Left cardiac atrium (tissue), 4 donors: ENCODE data around the gene ARL5C. TPM values are rescaled to one million over a fixed set of nuclear protein-coding genes. Genes with fewer than 3 reads are reported as not detected.
A peak's percentile ranks its signal among the peaks of the same experiment; 100 is the strongest.
"Not testable (repeated sequence)": the region's sequence is repeated elsewhere in the genome, so short reads cannot be mapped to it uniquely, and the experiment has no call there.

Experiments
- ATAC-seq, 2 donors: fragments of 200-7000 bp; cut with Tn5 transposase; one replicate each; pipeline ENCODE4 v1.9.1; 2020; ENCODE audit warnings: mild to moderate bottlenecking in 2 of 2, moderate library complexity in 2 of 2
- DNase-seq: peaks from one replicate; pipeline ENCODE4 v3.0.0-alpha.2; 2020
- intact Hi-C, 2 donors: fragments of 100-400 bp; cut with DNase I; formaldehyde crosslinking; loops; one replicate each; pipeline versions ENCODE4 v1.14.1 to v1.15.1; 2022 to 2023
- total RNA-seq, 2 donors: library from RNA; stranded (reverse); fragmentation: NEBNext Ultra II Directional; extraction: Animal tissue kit (Norgen Biotek cat#: 25700); gene quantifications; one replicate each; pipeline ENCODE4 v1.2.1, GENCODE V29; 2021
- donor health status: DM: no; HTN: yes; CAD: no.
- donor health status: DM: no; HTN: yes; CAD: no; lungs with severe emphysema.
- donor health status: DM: yes; HTN: yes; CAD: no.
- donor health status: Dilated cardiomyopathy.

The ARL5C gene
- total RNA-seq, 2 donors from 2014 or later = not detected

- no peak for DNase-seq
- intact Hi-C loops = no loop called here
- no peak for ATAC-seq
Measured at GRCh38 chr17:39125143-39125875, 40.7 kb downstream of the ARL5C start.

GRCh38 chr17:39123627-39124026, 42.3 kb downstream of the ARL5C start:
- DNase-seq (no peak), ATAC-seq (peak; percentile 23 to 51)
- intact Hi-C loops = no loop called here

GRCh38 chr17:39122991-39123390, 43.0 kb downstream of the ARL5C start:
- intact Hi-C loops = no loop called here
- no peak for DNase-seq
- ATAC-seq = no peak

- ATAC-seq, DNase-seq, intact Hi-C loops: not testable (repeated sequence)
Measured at GRCh38 chr17:39121919-39122318, 44.0 kb downstream of the ARL5C start.

- DNase-seq (no peak), ATAC-seq (peak; percentile 34 to 41)
- intact Hi-C loops = no loop called here
Measured at GRCh38 chr17:39118674-39119419, 47.1 kb downstream of the ARL5C start.

- intact Hi-C loops = no loop called here
- DNase-seq (no peak), ATAC-seq (no peak)
Measured at GRCh38 chr17:39116224-39116623, 49.7 kb downstream of the ARL5C start.

- peak in 1 of 2 donors; percentile 45 for ATAC-seq
- no peak for DNase-seq
Measured at GRCh38 chr17:39115135-39115534, 50.8 kb downstream of the ARL5C start.

GRCh38 chr17:39114723-39115122, 51.2 kb downstream of the ARL5C start:
- intact Hi-C loops = no loop called here
- ATAC-seq (peak; percentile 18 to 31), DNase-seq (no peak)

More at GRCh38 chr17:39115135-39115534, 50.8 kb downstream of the ARL5C start:
- intact Hi-C loops = no loop called here

- DNase-seq (no peak), ATAC-seq (no peak)
- intact Hi-C loops = no loop called here
Measured at GRCh38 chr17:39113871-39114270, 52.1 kb downstream of the ARL5C start.

GRCh38 chr17:39110435-39111136, 55.4 kb downstream of the ARL5C start:
- no peak for ATAC-seq
- DNase-seq = no peak
- intact Hi-C loops = no loop called here

GRCh38 chr17:39108461-39109375, 57.2 kb downstream of the ARL5C start:
- no peak for DNase-seq
- intact Hi-C loops = no loop called here
- no peak for ATAC-seq

GRCh38 chr17:39107973-39108372, 58.0 kb downstream of the ARL5C start:
- no peak for ATAC-seq
- DNase-seq = no peak
- intact Hi-C loops = no loop called here

GRCh38 chr17:39107155-39107554, 58.8 kb downstream of the ARL5C start:
- intact Hi-C loops = no loop called here
- DNase-seq = no peak
- no peak for ATAC-seq

Other genes with a start within 250 kb of the ARL5C start
- not detected for gene FBXO47, start 198.8 kb downstream of the ARL5C start, total RNA-seq
- gene PLXDC1, start 14.5 kb downstream of the ARL5C start, total RNA-seq = 10 to 100 TPM in 1 of 2 donors, 1 to 10 TPM in 1; 7.6 to 18.0 TPM
- gene CACNB1, start 31.5 kb upstream of the ARL5C start, total RNA-seq = 1 to 10 TPM; 5.4 to 5.8 TPM
- 1,000 to 10,000 TPM; 1,055 to 1,074 TPM for gene RPL19, start 34.1 kb upstream of the ARL5C start, total RNA-seq
- gene STAC2, start 59.8 kb upstream of the ARL5C start, total RNA-seq = 1 to 10 TPM; 1.4 to 5.9 TPM
- gene FBXL20, start 235.5 kb upstream of the ARL5C start, total RNA-seq = 10 to 100 TPM in 1 of 2 donors, 1 to 10 TPM in 1; 6.1 to 11.4 TPM